Stimulated activated CD4-positive, alpha-beta T cell treated with anti-CD3 and anti-CD28 coated beads, Interleukin-2, amount 100 ng/mL, for 48 hours (primary cell): ENCODE results near the gene CBY1.

Experiments
- DNase-seq, 2 donors: peaks; one replicate each; pipeline ENCODE4 v3.0.0-alpha.2; 2020

Gene CBY1

GRCh38 chr22:38652859-38653258, 3.6 kb upstream of the CBY1 start:
- DNase-seq = no peak

GRCh38 chr22:38653741-38654140, 2.7 kb upstream of the CBY1 start:
- DNase-seq = no peak

DNA sequence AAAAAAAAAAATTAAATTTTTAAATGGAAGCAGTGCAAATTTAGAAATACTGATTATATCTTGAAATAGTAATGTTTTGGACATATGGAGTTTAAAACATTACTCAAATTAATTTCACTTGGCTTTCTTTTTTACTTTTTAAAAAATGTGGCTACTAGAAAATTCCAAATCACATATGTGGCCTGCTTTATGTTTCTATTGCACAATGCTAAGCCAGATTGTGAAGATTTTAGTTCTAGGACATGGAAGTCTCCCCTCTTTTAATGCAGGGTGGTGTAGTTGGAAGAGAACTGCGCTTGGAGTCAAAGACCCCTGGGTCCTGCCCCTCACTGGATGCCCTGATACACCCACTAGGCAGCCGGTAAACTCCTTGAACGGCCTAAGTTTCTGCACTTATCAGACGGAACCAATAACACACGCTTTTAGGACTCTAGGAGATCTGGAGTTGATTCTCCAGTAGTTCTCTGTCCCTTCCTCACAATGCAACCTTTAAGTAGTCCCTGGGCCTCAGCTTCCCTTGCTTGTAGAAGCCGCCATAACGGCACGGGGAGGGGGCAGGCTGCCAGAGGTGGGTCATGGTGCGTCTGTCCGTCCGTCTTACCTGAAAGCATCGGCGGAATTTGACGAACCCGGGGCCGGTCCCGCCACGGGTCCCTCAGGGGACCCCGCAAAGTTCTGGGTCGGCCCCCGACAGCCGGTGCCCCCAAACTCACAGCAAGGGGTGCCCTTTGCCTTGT, 751 bp upstream of the CBY1 start:
- no peak for DNase-seq

DNA sequence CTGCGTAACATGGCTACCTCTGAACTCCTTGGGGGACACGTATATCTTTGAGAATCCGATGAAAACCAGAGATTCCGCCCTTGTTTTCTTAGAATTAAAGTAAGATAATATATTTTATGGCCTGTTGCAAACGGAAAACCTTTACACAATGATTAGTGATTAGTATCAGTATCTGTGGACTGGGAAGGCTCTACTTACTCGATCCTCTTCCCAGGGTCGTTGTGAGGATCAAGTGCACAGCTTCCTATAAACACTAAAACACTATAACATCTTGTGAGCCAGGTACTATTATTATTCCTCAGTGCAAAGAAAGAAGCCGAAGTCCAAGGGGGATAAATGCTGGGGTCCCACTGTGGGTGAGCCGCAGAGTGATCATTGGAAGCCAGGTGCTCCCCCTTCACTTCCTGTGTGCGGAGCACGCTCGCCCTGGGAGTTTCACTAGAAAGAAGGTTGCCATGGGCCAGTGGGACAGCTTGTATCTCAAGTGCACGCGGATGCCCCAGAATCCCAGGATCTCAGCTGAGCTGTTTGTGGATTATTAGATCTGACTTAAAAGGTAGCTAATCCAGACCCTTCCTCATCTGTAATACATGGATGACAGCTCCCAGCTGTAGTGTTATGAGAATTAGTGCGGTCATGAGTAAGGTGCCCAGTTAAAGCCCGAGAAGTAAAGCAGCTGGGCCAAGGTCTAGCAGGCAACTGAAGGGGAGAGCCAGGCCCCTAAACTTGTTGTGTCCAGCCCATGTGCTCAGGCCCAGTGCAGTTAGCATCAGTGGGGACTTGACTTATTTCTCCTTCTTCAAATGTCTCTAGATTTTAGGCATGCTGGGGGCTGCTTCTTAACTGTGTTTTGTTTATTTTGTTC, 839 bp downstream of the CBY1 start:
- peak; percentile 17 to 25 for DNase-seq

- DNase-seq = no peak
Observed at GRCh38 chr22:38674888-38675287, 18.4 kb downstream of the CBY1 start.

DNA sequence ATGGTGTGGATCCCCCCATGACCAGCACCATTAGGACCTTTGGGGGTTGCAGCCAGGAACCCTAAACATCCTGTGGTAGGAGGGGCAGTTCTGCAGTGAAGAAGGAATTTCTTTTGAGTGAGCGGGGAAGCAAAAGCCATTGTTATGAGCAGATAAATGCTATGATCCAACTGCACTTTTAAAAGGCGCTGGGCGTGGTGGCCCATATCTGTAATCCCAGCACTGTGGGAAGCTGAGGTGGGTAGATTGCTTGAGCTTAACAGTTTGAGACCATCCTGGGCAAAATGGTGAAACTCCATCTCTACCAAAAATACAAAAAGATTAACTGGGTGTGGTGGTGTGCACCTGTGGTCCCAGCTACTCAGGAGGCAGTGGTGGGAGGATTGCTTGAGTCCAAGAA, 19.4 kb downstream of the CBY1 start:
- DNase-seq = no peak

DNA sequence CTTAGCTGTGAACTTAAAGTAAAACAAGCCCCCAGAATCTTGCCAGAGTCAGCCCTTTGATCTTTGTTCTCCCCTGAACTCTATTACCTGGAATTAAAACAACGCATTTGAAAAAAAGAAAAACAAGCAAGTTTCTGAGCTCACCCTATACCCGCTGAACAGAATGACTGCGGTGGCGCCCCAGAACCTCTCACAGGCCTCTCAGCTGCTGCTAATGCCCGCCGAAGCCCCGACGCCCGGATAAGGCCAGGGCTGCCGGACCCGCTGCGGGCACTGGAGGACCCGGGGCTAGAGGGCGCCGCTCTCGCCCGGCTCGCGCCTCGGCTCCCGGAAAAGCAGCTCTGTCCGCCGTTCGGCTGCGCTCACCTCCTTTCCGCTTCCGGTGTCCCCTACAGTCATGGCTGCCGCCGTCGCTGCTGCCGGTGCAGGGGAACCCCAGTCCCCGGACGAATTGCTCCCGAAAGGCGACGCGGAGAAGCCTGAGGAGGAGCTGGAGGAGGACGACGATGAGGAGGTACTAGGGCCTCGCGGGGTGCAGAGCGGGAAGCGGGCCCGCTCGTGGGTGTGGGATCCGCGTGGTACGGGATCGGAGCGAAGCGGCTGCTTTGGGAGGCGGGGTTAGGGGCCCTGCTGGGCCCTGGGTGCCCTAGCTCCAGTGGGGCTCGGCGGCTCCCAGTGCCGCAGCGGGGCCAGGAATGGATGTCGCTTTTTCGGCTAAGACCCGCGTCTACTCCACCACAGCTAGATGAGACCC, 25.3 kb downstream of the CBY1 start, which contains the start of gene TOMM22:
Gene TOMM22 (plus strand): TSS at position 376 of the 754 bp plus-strand sequence. CDS start 22 bp downstream, at position 398.
- DNase-seq = peak; percentile 79 to 82

DNA sequence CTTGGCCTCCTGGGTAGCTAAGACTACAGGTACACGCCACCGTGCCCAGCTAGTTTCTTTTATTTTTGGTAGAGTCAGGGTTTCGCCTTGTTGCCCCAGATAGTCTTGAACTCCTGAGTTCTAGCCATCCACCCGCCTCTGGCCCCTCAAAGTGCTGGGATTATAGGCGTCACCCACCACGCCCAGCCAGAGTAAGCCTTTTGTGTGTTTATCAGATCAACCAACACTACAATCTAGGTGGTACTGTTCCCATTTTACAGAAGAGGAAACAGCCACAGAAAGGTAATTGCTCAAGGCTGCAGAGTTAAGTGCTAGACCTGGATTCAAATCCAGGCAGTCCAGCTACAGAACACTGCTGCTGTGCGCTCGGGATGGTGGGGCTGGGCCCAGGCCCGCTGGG, 28.5 kb downstream of the CBY1 start:
- no peak for DNase-seq

GRCh38 chr22:38685761-38686160, 29.3 kb downstream of the CBY1 start:
- DNase-seq = no peak

DNA sequence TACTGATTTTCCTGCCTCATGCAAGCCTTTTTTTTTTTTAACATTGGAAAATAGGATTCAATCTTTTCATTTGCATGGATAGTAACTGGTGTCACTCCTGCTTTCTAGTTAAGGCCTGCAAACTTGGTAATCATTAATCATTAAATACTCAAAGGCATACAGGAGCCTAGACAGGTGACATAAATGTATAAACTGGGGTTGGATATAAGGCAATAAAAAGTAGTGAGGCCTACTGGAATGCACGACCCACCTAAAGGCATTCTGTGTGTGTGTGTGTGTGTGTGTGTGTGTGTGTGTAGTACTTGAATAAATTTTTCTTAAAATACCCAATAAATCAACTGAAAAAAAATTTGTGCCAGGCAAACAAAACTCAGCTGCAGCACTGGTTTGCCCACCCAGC, 33.2 kb downstream of the CBY1 start:
- DNase-seq = no peak

DNA sequence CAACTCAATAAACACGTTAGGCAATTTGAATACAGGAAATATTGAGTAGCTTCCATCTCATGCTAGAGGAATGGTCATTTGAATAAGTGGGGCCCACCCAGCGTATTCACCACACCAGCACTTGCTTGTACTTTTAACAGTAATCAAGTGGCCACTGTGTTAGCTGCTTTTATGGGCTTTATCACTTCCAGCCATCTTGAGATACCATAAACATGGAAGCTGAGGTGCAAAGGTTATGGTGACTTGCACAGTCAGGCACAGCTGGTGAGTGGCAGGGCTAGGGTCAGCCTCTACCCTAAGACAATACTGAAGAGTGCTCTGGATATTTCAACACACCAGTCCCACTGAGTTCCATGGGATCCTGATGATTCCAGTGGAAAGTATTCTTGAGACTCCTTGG, 37.6 kb downstream of the CBY1 start:
- no peak for DNase-seq

DNA sequence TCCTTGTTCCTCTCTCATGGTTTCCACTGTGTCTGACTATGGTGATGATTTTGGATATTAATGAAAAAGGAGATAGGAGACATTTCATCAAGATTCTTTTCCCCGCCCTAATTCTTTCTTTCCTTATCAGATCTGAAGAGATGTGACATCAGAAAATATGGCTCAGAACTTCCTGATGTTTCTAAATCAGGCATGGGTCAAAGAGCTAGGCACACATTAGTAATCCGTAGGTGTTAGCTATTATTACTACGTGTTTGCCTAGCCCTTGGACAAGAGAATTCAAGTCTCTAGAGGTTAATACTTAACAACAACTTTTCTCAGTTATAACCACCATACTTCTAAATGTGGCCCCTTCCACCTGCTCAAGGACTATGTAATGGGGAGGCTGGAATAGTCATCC, 38.5 kb downstream of the CBY1 start:
- DNase-seq = no peak

DNA sequence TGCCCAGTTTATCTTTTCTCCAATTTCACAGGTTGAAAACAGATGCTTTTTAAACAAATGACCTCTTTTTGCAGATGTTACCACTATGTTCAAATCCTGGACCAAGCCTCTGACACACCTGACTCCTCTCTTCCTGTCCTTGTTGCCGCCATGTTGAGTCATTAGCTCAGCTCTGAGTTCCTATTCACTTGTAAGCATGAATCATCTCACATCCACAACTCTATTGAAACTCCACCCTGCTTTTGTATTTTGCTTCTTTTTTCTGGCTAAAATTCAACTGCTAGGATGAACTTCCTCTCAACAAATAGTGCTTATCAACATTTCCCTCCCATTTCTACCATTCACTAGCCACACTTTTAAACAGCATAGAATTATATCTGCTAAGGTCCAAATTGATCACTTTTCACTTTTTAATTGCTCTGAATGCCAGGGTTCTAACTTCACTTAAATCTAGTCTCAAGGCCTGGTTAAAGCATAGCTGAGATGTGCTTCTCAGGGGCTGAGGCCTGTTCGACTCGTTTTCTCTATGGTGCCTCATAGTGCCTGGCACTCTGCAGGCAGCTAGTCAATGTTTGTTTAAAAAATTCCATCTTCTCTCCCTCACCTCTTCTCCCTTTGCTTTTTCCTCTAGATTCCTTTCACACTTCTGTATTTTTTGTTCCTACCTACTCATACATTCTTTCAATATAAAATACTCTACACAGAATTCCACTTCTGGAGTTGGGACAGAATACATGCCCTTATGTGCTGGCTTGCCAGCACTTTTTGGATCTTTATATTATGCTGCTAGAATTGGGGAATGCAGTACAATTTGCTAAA, 40.4 kb downstream of the CBY1 start:
- peak in 1 of 2 donors; percentile 29 for DNase-seq

DNA sequence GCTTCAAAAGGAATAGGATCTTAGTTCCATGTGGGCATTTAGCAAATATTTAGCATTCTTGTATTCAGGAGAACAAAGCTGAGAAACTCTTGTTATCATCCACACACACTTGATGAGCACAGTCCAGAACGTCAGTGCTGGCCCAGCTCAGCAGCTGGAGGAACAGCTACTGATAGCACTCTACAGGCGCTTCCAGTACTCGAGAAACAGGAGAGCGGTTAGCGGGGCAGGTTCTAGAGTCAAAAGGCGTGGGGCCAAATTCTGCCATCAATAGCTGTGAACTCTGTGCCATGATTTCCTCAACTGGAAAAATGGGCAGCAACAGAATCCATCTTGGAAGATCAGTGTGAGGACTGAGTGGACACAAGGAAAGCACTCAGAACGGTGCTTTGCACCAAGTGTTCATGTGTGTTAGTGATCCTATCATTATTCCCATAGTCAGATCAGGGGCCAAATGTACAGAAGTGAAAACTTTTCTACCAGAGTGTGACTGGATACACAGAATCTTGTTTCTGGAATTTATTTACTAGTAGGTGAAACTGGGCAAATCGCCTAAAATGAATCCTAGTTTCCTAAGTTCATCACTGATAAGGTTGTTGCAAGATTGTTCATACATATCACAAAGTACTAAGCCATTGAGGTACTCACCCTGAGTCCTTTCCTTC, 41.1 kb downstream of the CBY1 start:
- DNase-seq = no peak

- no peak for DNase-seq
Observed at GRCh38 chr22:38698407-38699094, 42.1 kb downstream of the CBY1 start.

DNA sequence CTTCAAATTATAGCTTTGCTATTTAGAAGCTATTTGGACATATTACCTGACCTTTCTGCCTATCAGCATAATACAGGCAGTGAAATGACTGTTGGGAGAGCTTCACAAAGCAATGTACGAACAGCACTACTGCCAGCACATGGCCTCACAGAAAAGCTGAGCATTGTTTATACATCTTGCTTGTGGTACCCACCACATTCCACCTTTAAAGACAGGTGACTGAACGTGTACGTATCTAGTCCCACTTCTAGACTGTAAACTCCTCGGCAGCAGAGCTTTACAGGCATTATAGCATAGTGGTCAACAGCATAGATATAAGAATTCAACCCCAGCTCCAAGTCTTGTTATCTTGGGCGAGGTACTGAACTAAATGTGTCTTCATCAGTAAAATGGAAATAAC, 42.7 kb downstream of the CBY1 start:
- no peak for DNase-seq

DNA sequence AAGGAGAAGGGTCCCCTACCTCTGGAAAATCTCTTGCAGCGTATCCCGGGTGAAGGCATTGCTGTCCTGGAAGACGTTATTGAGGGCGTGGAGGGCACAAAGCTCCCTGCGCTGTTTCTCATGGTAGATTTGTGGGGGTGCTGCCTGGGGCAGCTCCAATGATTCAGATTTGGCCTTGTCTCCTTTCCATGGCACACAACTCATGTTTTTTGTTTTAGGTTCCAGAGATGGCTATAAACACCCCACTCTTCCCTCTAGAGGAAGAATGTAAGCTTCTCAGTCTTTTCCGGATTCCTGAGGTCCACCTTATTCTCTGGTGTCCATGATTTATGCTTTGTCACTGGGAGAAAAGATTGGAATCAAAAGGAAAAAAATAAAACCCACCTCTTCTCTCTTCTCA, 43.3 kb downstream of the CBY1 start:
- no peak for DNase-seq

DNA sequence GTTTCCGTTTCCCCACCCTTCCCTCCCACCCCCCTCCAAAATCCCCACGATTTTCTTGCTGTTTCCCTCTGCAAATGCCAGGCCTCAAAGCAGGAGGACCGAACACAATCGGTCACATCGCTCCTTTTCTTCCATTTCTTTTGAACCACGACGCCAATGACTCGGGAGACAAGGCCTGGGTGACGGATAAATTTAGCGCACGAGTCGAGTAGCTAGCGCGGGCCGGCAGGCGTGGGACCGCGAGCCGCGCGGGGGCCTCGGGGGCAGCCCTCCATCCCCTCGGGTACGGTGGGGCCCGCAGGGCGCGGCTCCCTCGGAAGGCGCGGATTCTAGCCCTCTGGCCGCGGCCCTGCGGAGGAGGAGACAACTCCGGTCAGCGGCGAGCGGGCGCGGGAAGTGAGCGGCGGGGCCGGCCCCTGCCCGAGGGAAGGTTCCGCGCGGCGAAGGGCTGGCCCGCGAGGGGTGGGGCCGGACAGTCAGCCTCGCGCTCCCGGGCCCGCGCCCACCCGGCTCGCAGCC, 43.9 kb downstream of the CBY1 start:
- peak in 1 of 2 donors; percentile 37 for DNase-seq

DNA sequence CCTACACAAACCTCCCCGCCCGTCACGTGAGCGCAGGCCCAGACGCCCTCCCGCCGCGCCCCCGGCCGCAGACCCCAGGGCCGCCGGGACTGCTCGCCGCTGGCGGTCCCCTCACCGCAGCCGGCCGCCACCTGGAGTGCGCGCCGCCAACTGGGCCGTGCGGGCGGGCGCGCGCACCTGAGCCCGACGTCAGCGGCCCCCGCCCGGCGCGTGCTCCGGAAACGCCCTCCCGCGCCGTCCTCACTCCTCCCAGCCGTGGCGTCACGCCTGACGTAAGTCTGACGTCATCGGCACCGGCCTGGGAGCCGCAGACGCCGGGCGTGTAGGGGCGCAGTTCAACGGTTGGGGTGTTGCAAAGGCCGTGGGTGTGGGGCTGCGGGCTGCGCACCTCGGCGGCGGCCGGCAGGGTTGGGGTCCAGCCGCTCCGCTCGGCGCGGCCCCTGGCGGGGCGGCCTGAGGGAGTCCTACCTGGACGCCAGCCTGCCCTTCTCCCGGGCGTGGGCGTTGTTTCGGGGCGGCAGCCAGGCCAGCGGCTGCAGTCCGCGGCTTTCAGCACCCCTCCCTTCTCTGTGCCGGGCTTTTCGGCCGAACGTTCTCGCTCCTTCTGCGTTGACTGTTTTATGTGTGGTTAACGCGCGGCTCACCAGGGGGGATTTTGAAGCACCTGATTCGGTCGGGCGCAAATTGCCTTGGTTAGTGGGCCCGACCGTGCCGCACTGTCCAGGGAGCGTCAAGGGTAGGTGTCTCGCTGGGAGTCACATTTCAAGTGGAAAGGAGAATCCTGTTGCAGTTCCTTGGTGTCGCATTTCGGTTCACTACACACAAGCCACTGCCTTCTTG, 44.6 kb downstream of the CBY1 start, which contains the start of gene JOSD1:
Gene JOSD1 (minus strand): TSS at position 155 of the 840 bp plus-strand sequence. CDS start 956 bp downstream, outside the sequence.
- peak; percentile 98 to 99 for DNase-seq
